ENCODE measurements around the gene OTULINL. TPM values are rescaled to one million over a fixed set of nuclear protein-coding genes. Genes with fewer than 3 reads are reported as not detected.

The OTULINL gene
- not detected for total RNA-seq

GRCh38 chr5:14581106-14581890 lies at the start of gene OTULINL:
OTULINL (plus strand) TSS chr5:14581792; CDS start chr5:14581895, 103 bp downstream.

Other genes with a start within 250 kb of the OTULINL start
- gene OTULIN, start 82.9 kb downstream of the OTULINL start, total RNA-seq: 10 to 100 TPM; 15.7 to 17.2 TPM

Data from melanocyte of skin (primary cell).